CD4-positive, alpha-beta T cell treated with Interleukin-1 beta for 1 hour (primary cell): ENCODE measurements around the gene HIVEP1.
"Not testable (repeated sequence)": the region's sequence is repeated elsewhere in the genome, so short reads cannot be mapped to it uniquely, and the experiment has no call there.

Experiments
- DNase-seq, 2 donors: peaks; one replicate each; pipeline ENCODE4 v3.0.0-alpha.2; 2020 to 2022

The HIVEP1 gene

DNA sequence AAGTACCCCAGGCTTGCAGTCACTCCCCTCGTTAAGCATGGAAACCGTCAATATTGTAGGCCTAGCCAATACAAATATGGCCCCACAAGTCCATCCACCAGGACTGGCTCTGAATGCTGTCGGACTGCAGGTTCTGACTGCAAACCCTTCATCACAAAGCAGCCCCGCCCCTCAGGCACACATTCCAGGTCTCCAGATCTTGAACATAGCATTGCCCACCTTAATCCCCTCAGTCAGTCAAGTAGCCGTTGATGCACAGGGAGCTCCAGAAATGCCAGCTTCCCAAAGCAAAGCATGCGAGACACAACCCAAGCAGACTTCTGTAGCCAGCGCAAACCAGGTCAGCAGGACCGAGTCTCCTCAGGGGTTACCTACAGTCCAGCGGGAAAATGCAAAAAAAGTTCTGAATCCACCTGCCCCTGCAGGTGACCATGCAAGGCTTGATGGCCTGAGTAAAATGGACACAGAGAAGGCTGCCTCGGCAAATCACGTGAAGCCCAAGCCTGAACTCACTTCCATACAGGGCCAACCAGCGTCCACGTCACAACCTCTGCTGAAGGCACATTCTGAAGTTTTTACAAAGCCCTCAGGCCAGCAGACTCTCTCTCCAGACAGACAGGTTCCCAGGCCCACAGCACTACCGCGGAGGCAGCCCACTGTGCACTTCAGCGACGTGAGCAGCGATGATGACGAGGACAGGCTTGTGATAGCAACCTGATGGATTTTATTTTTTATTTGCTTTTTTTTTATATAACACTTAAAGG, 151.8 kb downstream of the HIVEP1 start:
- no peak for DNase-seq

DNA sequence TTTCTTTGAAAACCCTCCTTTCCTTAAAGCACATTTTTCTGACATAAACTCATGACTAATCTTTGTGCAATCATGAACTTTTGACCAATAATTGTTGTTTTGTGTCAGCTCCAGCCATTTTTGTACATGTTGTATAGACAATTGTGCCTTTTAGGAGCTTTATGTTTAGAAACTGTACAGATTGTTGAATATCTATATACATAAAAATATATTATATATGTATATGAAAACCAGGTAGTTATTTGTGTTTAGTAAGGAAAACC, 152.3 kb downstream of the HIVEP1 start:
- DNase-seq = no peak

DNA sequence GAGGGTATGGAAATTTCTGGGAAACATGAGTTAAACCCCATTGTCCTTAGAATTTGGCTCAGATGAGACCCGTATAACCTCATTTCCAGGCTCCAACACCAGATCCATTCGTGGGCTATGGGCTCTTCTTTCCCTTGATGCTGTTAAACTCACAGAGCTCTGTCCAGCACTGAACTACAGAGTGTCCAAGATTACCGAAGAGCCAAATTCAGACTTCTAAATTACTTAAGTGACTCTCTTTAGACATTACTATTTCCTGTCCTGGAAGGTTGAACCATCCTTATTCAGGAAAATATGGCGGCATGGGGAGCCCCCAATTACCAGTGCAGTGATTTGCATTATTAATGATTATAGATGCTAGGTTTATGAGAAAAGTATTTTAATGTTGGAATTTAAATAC, 153.2 kb downstream of the HIVEP1 start:
- DNase-seq = no peak

DNA sequence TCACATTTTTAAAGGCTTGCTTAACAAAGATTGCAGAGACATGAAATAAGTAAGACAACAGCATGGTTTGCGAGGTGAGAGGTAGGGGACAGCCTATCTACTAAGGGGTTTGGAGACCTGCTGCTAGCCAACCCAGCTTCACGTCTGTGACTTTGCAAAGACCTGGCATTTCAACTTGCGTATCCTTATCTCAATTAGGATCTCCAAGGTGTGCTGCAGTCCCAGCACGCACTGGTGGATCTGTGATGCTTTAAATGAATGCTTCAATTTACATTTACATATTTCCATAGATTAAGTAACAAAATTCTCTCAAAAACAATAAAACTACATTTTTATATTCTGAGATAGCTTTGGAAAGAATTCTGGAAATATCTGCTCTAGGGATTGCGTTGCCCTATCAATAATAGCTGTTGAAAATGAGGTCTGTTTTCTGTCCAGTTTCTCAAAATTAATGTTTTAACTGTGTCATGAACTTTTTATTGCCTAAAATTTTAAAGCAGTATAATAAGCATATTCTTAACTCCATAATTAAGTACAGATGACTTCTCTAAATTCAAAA, 153.7 kb downstream of the HIVEP1 start:
- no peak for DNase-seq

DNA sequence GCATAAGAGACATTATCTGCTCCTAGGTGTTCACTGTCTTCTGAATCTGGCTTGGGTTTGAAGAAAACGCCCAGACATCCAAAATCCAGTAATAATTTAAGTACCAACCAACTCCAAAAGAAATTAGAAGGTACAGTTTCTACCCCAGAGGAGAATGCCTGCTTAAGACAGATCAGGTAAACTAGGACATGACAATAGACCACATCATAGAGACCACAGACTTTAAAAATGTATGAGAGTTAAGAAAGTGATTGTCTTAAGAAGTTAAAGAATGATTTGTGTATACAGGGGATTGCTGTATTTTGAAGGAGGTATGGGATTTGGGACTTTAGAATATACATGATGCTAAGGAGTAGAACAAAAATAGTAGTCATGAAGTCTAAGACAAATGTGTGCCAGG, 157.3 kb downstream of the HIVEP1 start:
- DNase-seq = no peak

DNA sequence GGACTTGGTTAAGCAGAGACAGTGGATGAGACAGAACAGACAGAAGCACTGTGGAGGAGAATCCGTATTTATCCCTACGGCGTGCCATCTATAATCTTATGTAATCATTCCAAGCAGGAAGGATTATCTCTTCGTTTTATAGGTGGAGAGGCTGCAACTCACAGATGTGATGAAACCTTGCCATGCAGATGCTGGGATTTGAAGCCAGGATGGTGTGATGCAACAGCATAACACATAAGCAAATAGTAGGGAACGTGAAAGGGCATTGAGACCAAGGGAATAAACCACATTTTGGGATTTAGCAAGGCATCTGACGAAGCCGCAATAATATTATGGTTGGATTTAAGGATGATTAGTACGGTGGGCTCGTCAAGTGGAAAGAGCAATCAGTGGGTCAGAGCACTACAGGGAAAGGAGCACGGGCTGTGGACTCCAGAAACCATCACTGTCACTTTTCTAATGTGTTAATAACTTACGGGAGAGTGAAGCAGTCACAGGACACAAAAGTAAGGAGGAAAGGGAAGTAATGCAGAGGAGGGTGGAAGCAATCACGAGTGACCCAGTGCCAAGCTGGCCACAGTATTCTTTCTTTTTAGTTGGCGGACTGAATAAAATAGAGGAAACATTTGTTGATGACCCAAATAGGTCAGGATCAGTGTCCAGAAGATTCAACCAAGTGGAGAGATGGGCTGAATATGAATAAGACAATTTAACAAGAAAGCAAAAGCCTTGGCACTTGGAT, 158.4 kb downstream of the HIVEP1 start:
- no peak for DNase-seq

DNA sequence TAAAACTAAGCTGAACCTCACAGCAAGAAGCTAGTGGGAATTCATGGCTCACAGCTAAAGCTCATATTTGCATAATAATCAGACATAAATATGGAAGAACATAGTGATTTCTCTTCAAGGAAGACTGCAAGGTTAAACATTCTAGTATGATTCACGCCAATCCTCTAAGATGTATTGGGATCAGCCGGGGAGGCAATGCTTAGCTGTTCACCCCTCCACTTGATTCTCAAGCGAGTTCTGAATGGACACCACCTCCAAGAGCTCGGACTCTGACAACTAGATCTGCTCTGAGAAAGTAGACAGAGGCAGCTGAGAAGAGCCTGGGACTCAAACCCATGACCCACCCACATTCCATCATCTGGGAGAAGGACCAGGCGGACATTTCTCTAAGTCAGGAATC, 159.6 kb downstream of the HIVEP1 start:
- no peak for DNase-seq

DNA sequence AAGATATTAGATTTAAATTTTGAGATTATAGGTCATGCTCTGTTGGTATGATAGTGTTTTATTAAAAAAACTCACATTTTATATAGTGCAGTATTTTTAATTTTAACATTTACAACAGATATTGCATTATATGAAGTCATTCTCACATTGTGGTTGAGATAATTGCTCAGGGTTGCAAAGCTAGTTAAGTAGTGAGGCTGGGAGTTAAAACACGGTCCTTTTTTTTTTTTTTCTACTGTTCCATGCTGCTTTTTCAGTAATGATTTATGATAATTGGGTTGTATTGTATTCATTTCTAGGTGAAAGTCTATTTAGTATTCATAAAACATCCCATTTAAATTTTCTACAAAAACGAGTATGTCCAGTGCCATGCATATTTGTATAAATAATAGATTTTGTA, 160.5 kb downstream of the HIVEP1 start:
- no peak for DNase-seq

DNA sequence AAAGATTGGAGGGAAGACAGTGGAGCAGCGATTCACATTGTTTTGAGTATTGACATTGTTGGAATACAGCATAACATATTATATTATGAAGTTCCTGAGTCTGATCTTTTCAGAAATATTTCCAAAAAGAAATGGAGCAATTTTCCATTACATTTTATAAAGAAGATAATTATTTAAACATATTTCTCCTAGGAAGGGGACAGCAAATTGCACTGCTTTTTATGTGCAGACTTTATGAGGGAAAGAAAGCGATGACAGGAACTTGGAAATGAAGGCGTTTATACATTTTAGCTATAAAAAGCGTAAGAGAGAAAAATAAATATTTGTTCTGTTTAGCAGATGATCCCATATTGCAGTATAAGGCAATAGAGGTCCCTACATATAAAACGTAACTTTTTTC, 161.1 kb downstream of the HIVEP1 start:
- DNase-seq = no peak

DNA sequence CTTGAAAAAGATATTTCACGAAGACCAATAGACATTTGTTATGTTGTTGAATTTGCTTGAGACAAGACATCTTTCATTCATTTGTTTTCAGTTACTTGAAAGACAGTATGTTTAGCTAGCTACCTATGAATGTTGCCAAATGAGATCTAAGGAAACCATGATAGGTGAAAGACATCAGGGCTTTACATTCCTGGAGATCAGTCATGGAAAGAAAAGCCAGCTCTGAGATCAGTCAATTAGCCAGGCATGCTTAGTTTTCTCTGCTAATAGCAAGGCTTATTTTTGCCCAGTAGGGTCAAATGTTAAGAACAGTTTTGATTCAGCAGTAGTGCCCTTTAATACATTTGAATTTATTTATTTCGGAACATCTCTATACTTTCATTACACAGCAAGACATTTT, 161.5 kb downstream of the HIVEP1 start:
- no peak for DNase-seq

DNA sequence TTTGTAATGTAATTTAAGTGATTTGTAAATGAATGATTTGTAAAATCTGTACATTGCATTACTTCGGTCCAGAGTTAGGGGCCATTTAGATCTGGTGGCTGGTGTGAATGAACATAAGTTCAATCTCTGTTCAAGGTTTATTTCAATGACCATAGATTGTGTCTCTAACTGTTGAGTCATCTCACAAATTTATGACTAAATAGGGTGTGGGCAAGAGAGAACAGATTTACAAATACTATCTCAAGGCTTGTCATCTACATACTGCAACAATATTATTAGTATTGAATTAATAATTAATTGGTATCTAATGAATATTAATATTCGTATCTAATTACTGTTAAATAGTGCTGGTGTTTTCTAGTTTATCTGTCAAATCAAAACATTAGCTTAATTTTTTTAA, 162.8 kb downstream of the HIVEP1 start:
- no peak for DNase-seq

DNA sequence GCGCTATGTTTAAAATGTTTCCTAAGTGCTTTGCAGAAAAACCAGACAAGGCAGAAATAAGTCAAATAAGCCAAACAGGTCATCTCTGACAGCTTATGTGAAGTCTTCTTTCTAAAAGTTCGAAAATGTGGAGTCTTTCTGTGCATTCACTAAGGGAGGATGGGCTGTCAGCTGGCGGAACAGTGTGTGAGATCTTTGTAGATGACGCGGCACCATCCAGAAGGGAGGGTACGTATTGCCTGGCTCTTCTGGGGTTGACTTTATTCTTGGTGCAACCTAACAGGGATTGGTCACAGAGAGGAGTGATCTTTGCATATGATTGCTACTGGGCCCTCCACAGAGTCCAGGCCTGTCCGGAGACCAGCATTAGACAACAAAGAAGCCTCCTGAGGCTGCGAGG, 163.5 kb downstream of the HIVEP1 start:
- DNase-seq = no peak

DNA sequence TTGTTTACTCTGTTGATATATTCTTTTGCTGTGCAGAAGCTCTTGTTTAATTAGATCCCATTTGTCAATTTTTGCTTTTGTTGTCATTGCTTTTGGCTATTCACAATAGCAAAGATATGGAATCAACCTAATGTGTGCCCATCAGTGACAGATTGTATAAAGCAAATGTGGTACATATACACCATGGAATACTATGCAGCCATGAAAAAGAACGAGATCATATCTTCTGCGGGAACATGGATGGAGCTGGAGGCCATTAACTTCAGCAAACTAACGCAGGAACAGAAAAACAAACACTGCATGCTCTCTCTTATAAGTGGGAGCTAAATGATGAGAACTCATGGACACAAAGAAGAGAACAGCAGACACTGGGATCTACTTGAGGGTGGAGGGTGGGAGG, 164.7 kb downstream of the HIVEP1 start:
- DNase-seq = not testable (repeated sequence)

DNA sequence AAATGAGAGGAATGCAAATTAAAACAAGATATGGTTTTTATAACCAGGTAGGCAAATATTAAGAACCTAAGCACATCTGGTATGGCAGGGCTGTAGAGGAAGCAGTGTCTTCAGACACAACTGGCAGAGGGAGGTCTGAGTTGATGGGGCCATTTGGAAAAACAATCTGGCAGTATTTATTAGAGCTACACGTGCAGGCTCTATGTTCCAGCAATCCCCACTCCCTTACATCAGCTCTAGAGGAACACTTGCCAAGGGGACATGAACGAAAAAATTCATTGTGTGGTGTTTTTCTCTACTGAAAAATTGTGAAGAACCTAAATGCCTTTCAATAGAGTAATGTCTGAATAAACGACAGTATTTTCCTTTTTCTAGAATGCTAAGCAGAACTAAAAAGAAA, 166.4 kb downstream of the HIVEP1 start:
- no peak for DNase-seq

DNA sequence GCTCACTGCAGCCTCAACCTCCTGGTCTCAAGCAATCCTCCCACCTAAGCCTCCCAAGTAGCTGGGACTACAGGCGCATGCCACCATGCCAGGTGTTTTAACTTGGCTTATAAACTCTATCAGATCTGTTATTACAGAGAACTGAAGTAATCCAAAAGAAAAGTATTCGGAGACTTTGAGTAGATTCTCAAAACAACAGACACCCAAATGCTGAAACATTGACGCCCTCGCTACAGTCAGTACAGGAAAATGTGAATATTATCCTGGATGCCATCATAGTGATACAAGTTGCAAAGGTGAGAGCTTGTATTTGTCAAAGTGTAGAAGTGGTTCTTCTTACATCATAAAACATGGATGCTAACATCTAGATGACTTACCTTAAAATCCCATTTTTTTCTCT, 169.4 kb downstream of the HIVEP1 start:
- no peak for DNase-seq

DNA sequence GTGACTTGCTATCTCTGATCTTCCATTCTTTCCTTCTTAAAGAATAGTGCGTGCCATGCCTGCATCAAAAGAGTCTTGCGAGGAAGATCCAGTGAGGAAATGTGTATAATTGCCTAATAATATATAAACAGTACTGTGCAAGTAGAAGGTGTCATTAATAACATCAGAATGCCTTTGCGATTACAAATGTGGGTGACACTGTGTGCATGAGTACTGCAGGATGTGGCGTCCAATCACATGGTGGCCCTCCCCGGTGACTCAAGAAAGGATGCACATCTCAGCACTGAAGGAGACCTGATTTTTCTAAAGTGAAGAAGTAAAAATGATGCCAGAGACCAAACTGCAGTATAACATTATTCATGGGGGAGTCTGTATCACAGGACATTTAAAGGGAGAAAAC, 170.6 kb downstream of the HIVEP1 start:
- no peak for DNase-seq

DNA sequence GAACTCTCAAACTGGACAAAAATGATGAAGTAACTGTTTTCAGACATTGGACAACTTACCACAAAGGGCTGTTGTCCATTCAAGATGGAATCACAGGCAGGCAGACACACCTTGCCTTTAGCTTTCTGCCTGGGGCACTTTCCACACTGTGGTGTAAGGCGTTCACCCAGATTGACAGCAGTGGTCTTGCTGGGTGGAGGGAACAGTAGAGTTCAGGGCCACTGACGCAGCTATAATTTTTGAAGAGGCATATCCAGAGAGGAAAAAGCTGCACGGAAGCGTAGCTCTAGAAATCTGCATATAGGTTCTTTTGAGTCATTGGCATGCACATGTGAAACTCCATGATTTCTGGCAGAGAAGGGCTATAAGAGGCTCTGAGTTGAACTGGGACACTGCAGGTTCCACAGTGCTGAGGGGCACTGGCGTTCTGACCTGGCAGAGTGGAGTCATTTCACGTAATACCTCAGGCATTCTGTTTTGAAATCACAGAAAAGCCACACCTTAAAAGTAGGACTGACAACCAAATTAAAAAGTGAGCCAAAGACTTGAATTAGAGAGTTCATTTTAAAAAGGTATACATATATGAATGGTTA, 173.1 kb downstream of the HIVEP1 start:
- no peak for DNase-seq

DNA sequence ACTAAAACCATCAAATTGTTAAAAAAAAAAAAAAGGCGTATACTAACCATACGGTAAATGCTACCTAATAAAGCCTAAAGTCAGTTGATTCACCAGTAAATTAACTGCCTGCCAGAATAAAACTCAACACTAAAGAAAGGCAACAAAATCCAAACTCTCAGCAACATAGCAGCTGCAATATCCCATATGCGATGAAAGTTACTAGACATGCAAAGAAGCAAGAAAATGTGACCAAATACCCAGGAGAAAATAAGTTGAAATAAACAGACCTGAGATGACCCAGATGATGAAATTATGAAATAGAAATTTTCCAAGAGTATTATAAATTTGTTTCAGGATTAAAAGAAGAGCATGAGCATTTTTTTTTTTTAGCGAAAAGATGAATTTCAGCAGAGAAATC, 174.4 kb downstream of the HIVEP1 start:
- DNase-seq = no peak

DNA sequence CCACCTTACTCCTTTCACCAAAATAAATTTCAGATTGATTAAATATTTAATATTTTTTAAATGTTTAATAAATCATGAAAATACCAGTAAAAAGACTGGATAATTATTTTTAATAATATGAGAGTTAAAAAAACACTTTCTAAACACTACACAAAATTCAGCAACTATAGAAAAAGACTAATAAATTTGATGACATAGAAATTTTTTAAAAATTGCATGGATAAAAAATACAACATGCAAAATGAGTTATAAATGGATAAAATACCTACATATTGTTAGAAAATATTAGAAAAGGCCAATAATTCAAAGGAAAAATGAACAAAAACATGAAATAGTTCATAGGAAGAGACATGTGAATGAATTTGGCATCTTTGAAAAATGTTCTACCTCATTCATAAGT, 177.0 kb downstream of the HIVEP1 start:
- no peak for DNase-seq

DNA sequence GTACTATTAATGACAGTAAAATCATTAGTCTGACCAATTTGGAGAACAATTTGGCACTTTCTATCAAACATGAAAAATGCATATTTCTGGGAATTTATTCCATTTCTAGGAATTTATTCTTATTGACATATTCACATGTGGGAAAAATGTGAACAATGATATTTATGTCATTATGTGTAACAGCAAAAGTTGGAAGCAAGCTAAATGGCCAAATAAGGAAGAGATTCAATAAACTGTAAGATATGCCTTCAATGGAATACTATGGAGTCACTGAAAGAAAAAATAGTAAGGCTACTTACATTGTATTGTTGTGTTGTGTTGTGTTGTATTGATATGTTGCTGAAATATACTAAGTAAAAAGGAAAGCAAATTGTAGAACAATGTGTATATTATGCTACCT, 177.5 kb downstream of the HIVEP1 start:
- no peak for DNase-seq

DNA sequence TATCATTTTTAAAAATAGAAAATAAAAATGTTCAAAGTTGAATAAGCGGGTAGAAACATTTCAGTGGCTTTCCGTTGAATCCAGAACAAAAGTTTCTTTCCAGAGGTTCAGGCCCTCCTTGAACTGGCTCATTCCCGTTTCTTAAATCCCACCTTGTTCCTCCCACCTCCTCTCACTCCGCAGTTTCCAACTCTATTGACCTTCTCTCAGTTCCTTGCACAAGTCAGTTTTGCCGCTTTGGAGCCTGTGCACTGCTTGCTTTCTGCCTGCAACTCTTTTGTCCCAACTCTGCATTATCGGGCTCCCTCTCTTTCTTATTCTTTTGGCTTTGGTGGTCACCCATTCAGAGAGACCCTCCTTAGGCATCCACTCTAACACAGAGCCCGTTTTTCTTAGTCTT, 178.1 kb downstream of the HIVEP1 start:
- DNase-seq = no peak

DNA sequence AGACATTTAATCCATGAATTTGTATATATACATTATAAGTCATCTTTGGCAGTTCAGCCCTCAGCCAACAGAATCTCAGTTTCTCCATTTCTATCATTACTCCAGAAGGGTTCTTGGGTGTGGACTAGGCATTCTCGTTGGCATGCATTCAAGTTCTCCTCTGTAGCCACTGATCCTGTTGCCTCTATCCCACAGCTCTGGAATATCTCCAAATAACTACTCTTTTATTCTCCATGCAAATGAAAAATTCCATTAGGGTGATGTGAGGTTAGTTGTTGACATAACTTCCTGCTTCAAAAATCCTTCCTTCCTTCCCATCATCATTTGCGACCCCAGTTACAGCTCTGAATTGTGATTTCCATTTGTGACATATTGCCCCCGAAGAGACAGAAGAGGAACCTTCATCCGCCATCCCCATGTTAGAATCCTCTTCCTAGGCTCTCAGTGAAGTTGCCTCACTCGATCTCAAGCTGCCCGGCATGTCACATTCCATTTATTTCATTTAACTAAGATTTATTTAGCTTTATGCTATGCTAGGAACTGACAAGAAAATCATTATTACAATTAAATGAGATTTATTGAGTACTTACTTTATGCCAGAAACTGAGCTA, 184.3 kb downstream of the HIVEP1 start:
- DNase-seq = no peak

DNA sequence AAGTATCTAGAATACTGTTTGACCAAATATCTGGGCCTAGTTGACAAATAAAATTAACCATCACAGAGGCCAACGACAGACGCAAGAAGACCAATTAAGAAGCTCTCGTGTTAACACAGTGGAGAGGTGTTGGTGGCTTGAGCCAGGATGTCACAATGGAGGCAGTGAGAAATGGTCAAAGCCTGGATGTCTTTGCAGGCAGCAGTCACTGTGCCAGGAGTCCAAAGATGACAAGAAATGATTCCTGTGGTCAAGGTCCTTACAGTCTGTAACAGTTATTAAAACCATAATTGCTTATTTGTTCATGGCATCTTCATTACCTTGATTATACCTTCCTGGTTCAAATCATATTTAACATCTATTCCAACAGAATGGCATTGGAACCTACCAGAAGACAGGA, 186.7 kb downstream of the HIVEP1 start:
- DNase-seq = no peak

DNA sequence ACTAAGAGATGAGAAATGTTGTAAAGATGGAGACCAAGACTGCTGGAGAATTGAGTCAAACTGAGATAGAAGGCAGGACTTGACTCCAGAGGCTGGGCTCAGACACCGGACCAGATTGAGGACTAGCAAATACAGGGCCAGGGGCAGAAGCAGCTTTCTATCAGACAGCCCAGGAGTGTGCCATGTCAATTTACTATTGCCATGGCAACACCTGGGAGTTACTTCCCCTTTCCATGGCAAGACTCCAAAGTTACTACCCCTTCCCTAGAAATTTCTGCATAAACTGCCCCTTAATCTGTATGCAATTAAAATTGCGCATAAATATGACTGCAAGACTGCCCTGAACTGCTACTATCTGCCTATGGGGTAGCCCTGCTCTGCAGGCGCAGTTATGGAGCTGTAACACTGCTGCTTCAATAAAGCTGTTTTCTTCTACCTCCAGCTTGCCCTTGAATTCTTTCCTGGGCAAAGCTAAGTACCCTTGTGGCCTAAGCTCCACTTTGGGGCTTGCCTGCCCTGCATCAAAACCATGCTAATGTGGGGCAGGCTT, 188.0 kb downstream of the HIVEP1 start:
- DNase-seq = no peak
